Esophagus muscularis mucosa (tissue), 4 donors: ENCODE measurements around the gene PIK3CG. TPM values are rescaled to one million over a fixed set of nuclear protein-coding genes. Genes with fewer than 3 reads are reported as not detected.

Source experiments
- DNase-seq: peaks from one replicate; pipeline ENCODE4 v3.0.0-alpha.2; 2017; ENCODE audit errors: extremely low spot score
- H3K27ac ChIP-seq, 4 donors: fragments of 200-600 bp; sonication (generic); replicated peaks in 1 of 4; 1 replicate in 3 of 4; 2 replicates in 1 of 4; pipeline ENCODE4 v1.5.1; 2016 to 2019; ENCODE audit warnings: mild to moderate bottlenecking in 1 of 4
- H3K27me3 ChIP-seq, 4 donors: fragments of 200-600 bp; sonication (generic); one replicate each; pipeline versions ENCODE4 v1.5.1 to v1.6.0; 2016 to 2019
- H3K36me3 ChIP-seq, 4 donors: fragments of 200-600 bp; sonication (generic); one replicate each; pipeline ENCODE4 v1.5.1; 2016 to 2019
- H3K4me1 ChIP-seq, 4 donors: fragments of 200-600 bp; sonication (generic); one replicate each; pipeline ENCODE4 v1.5.1; 2016 to 2019
- H3K4me3 ChIP-seq, 4 donors: fragments of 200-600 bp; sonication (generic); 1 replicate in 2 of 4; 2 replicates in 2 of 4; pipeline ENCODE4 v1.5.1; 2016 to 2019; ENCODE audit warnings: mild to moderate bottlenecking in 4 of 4, moderate library complexity in 1 of 4
- H3K9me3 ChIP-seq, 4 donors: fragments of 200-600 bp; sonication (generic); 1 replicate in 3 of 4; 2 replicates in 1 of 4; pipeline ENCODE4 v1.5.1; 2016 to 2019
- CTCF ChIP-seq, 3 experiments: fragments of 200-600 bp in 2 of 3; fragments of 450-650 bp in 1 of 3; sonication (generic) in 2 of 3; IDR thresholded peaks; one replicate each; pipeline ENCODE4 v1.5.1; 2017 to 2019; ENCODE audit warnings: antibody characterized with exemption in 3 of 3, mild to moderate bottlenecking in 2 of 3, moderate library complexity in 1 of 3
- EP300 ChIP-seq: sonication (generic); formaldehyde crosslinking; IDR thresholded peaks from one replicate; pipeline ENCODE4 v1.6.1; 2017; ENCODE audit warnings: antibody characterized with exemption
- POLR2A ChIP-seq: fragments of 450-650 bp; IDR thresholded peaks from one replicate; pipeline ENCODE4 v1.6.1; 2017; ENCODE audit warnings: antibody characterized with exemption, moderate library complexity, mild to moderate bottlenecking, low read depth
- POLR2AphosphoS5 ChIP-seq, 2 donors: sonication (generic); formaldehyde crosslinking; IDR thresholded peaks; one replicate each; pipeline ENCODE4 v1.6.1; 2017; ENCODE audit warnings: antibody characterized with exemption in 2 of 2
- WGBS: methylation state at CpG from one replicate; pipeline ENCODE4 v1.1.5; 2018; 5-methylcytosine and 5-hydroxymethylcytosine counted together
- intact Hi-C: fragments of 100-400 bp; cut with DNase I; formaldehyde crosslinking; loops from one replicate; pipeline ENCODE4 v1.15.1; 2023
- total RNA-seq, 4 donors: library from RNA; depleted of rRNA; stranded (reverse); fragments of >200 nt; gene quantifications; one replicate each; pipeline versions ENCODE4 v1.1.0 to v1.2.1, GENCODE V29; 2016

Gene PIK3CG
- total RNA-seq, 4 donors from 2014 or later: 1.8 to 3.8 (median 2.7) TPM

DNA sequence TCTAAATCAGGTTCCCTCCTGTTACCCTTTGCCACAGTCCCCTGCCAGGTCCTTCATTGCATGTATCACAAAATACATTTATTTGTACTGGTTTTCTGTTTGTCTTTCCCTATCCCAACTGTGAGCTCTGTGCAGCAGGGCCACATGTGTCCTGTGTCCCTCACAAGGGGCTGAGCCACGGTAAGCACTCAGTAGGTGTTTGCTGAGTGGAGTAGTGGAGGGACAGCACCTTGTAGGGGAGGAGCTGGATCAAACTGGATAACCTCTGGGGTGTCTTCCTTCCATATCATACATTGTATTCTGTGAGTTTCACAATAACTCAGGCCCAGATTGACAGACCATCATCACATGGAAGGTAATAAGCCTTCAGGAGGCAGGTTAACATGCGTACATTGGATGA is 25.9 kb downstream of the PIK3CG start:
- no peak overlapping the region for H3K4me3 ChIP-seq
- H3K27ac ChIP-seq: no peak overlapping the region
- H3K27me3 ChIP-seq: no peaks in the 10 kb centered on the region
- no peak for TF ChIP-seq EP300
- TF ChIP-seq CTCF (IDR thresholded peaks at IDR 0.05): no peak
- no peak for TF ChIP-seq POLR2AphosphoS5 (IDR thresholded peaks at IDR 0.05)
- TF ChIP-seq POLR2A: no peak
- intact Hi-C loops: no loop called here
- 93% methylated on average over 2 of the region's 2 CpGs for WGBS
- H3K36me3 ChIP-seq: peaks cover 0 to 4% (median 0%) of the 10 kb centered on the region in 4 donors
- peaks cover 0 to 8% (median 3%) of the 10 kb centered on the region in 4 donors for H3K4me1 ChIP-seq
- DNase-seq: no peak
- no peaks in the 10 kb centered on the region for H3K9me3 ChIP-seq

- Histone ChIP-seq H3K27ac (no peak overlapping the region), H3K9me3 (no peaks in the 10 kb centered on the region), H3K27me3 (no peaks in the 10 kb centered on the region), H3K4me1 (peaks cover 0 to 8% (median 3%) of the 10 kb centered on the region in 4 donors), H3K4me3 (no peak overlapping the region), H3K36me3 (peaks cover 0 to 4% (median 0%) of the 10 kb centered on the region in 4 donors)
- DNase-seq: no peak
- 86% methylated on average over 8 of the region's 8 CpGs for WGBS
- no peak for TF ChIP-seq POLR2A
- TF ChIP-seq CTCF (IDR thresholded peaks at IDR 0.05): no peak
- no peak for TF ChIP-seq EP300
- no peak for TF ChIP-seq POLR2AphosphoS5 (IDR thresholded peaks at IDR 0.05)
- intact Hi-C loops: no loop called here
These were observed 26.7 kb downstream of the PIK3CG start for GRCh38 chr7:106891548-106892410.

DNA sequence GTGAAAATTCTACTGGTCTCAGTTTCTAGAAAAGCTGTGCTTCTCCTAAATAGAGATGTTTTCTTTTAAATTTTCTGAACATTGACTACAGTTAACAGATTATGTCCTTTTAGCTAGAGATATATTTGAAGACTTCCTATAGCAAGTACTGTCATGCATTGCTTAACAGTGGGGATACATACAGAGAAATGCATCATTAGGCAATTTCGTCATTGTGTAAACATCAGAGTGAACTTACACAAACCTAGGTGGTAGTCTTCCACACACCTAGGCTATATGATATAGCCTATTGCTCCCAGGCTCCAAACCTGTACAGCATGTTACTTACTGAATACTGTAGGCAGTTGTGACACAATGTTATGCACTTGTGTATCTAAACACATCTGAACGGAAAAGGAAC is 28.5 kb downstream of the PIK3CG start:
- Histone ChIP-seq H3K36me3 (peaks cover 0 to 4% (median 0%) of the 10 kb centered on the region in 4 donors), H3K9me3 (no peaks in the 10 kb centered on the region), H3K27me3 (no peaks in the 10 kb centered on the region), H3K4me1 (peaks cover 0 to 8% (median 3%) of the 10 kb centered on the region in 4 donors), H3K4me3 (no peak overlapping the region), H3K27ac (no peak overlapping the region)
- DNase-seq: no peak
- 90% methylated on average over 2 of the region's 2 CpGs for WGBS
- intact Hi-C loops: no loop called here
- TF ChIP-seq CTCF (IDR thresholded peaks at IDR 0.05): no peak
- no peak for TF ChIP-seq POLR2AphosphoS5 (IDR thresholded peaks at IDR 0.05)
- no peak for TF ChIP-seq EP300
- no peak for TF ChIP-seq POLR2A

DNA sequence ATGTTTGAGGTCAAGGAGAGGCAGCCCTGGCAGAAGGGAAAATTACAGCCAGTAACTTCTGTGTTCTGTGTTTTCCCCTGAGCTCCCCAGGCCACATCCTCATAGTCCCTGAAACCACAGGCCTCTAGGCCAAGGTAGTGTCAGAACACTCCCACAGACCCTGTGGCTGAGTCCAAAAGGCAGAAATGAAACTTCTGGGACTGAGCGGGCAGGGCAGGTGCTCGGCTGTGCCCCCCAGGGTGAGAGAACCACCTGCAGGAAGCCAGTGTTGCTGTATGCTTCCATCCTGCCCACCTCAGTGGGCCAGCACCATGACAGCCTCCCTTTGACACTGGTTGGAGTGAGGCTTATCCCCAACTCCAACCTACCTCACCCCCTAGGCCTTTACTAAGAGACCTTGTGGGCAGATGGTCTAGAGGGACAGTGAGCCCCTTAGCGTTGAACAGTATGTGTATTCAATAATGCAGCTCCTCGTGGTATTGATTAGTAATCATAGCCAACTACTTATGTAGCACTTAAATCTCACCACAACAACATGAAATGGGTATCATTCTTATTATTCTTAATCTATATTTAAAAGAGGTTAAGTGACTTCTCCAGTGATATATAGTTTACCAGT is 30.3 kb downstream of the PIK3CG start:
- 78% methylated on average over 4 of the region's 4 CpGs for WGBS
- H3K9me3 ChIP-seq: peaks cover 0 to 5% (median 0%) of the 10 kb centered on the region in 4 donors
- H3K27ac ChIP-seq: no peak overlapping the region
- H3K4me3 ChIP-seq: no peak overlapping the region
- H3K36me3 ChIP-seq: peaks cover 0 to 4% (median 0%) of the 10 kb centered on the region in 4 donors
- H3K27me3 ChIP-seq: no peaks in the 10 kb centered on the region
- no peak for TF ChIP-seq POLR2AphosphoS5 (IDR thresholded peaks at IDR 0.05)
- no peak for TF ChIP-seq CTCF (IDR thresholded peaks at IDR 0.05)
- TF ChIP-seq POLR2A: no peak
- no peak for TF ChIP-seq EP300
- intact Hi-C loops: no loop called here
- no peak for DNase-seq
- peaks cover 0 to 8% (median 3%) of the 10 kb centered on the region in 4 donors for H3K4me1 ChIP-seq
